NB4 (cell line): Measurements from ENCODE around the gene EQTN.

Experiments used
- CTCF ChIP-seq: IDR thresholded peaks from one replicate; pipeline ENCODE4 v1.5.1; 2012; ENCODE audit warnings: low read depth, low read length
- POLR2A ChIP-seq: IDR thresholded peaks from 2 replicates; pipeline ENCODE4 v1.6.1; 2011; ENCODE audit warnings: mild to moderate bottlenecking; ENCODE audit not compliant: insufficient read length; ENCODE audit errors: extremely low read depth

GRCh38 chr9:27279611-27280010 is 17.3 kb downstream of the EQTN start:
- TF ChIP-seq POLR2A (no peak), CTCF (no peak)
